Esophagus squamous epithelium (tissue), 5 donors: Measurements from ENCODE around the gene CFAP57. TPM values are rescaled to one million over a fixed set of nuclear protein-coding genes. Genes with fewer than 3 reads are reported as not detected.
"Not testable (repeated sequence)": the region's sequence is repeated elsewhere in the genome, so short reads cannot be mapped to it uniquely, and the experiment has no call there.

Source experiments
- DNase-seq: peaks from one replicate; lab custom pipeline; 2025; lab: John Stamatoyannopoulos, UW
- H3K27ac ChIP-seq, 4 donors: fragments of 200-600 bp; sonication (generic); one replicate each; pipeline ENCODE4 v1.5.1; 2016 to 2019; ENCODE audit warnings: mild to moderate bottlenecking in 1 of 4
- H3K27me3 ChIP-seq, 4 donors: fragments of 200-600 bp; sonication (generic); 1 replicate in 3 of 4; 2 replicates in 1 of 4; pipeline versions ENCODE4 v1.5.1 to v1.6.0; 2017 to 2021; ENCODE audit warnings: antibody characterized with exemption in 1 of 4
- H3K36me3 ChIP-seq, 3 donors: fragments of 200-600 bp; sonication (generic); one replicate each; pipeline ENCODE4 v1.5.1; 2016 to 2019
- H3K4me1 ChIP-seq, 3 donors: fragments of 200-600 bp; sonication (generic); one replicate each; pipeline ENCODE4 v1.5.1; 2017 to 2019
- H3K4me3 ChIP-seq, 4 donors: fragments of 200-600 bp; sonication (generic); 1 replicate in 3 of 4; 2 replicates in 1 of 4; pipeline ENCODE4 v1.5.1; 2016 to 2019; ENCODE audit warnings: mild to moderate bottlenecking in 2 of 4, moderate library complexity in 1 of 4
- H3K9me3 ChIP-seq, 3 donors: fragments of 200-600 bp; sonication (generic); one replicate each; pipeline ENCODE4 v1.5.1; 2016 to 2019
- CTCF ChIP-seq, 6 experiments: fragments of 450-650 bp in 4 of 6; fragments of 200-600 bp in 2 of 6; sonication (generic) in 2 of 6; IDR thresholded peaks; one replicate each; pipeline ENCODE4 v1.5.1; 2016 to 2019; ENCODE audit warnings: antibody characterized with exemption in 6 of 6, mild to moderate bottlenecking in 4 of 6, moderate library complexity in 4 of 6
- POLR2A ChIP-seq, 4 donors: fragments of 450-650 bp; IDR thresholded peaks; one replicate each; pipeline ENCODE4 v1.6.1; 2017; ENCODE audit warnings: antibody characterized with exemption in 4 of 4, mild to moderate bottlenecking in 4 of 4, moderate library complexity in 3 of 4
- WGBS, 2 donors: methylation state at CpG; one replicate each; pipeline ENCODE4 v1.1.5; 2018; 5-methylcytosine and 5-hydroxymethylcytosine counted together
- intact Hi-C: fragments of 100-400 bp; cut with DNase I; formaldehyde crosslinking; loops from one replicate; pipeline ENCODE4 v1.15.0; 2022
- total RNA-seq, 4 donors: library from RNA; depleted of rRNA; stranded (reverse); fragments of >200 nt; gene quantifications; one replicate each; pipeline ENCODE4 v1.1.0, GENCODE V29; 2016
- donor health status: DM: yes; HTN: yes; CAD: no.

CFAP57 gene
- total RNA-seq, 4 donors from 2014 or later: not detected

- DNase-seq: no peak
- intact Hi-C loops: no loop called here
These were observed 31.7 kb downstream of the CFAP57 start for GRCh38 chr1:43203859-43204258.

GRCh38 chr1:43204394-43204793 is 32.3 kb downstream of the CFAP57 start:
- no peak for DNase-seq
- WGBS, 2 donors: 75 to 85% methylated on average over 1 of the region's 1 CpG
- peaks cover 7 to 18% (median 10%) of the 10 kb centered on the region in 3 donors for H3K4me1 ChIP-seq
- no peak overlapping the region for H3K27ac ChIP-seq
- no peak for TF ChIP-seq POLR2A (IDR thresholded peaks at IDR 0.05)
- no peak for TF ChIP-seq CTCF (IDR thresholded peaks at IDR 0.05)
- no peaks in the 10 kb centered on the region for H3K27me3 ChIP-seq
- intact Hi-C loops: no loop called here
- no peaks in the 10 kb centered on the region for H3K36me3 ChIP-seq
- no peaks in the 10 kb centered on the region for H3K9me3 ChIP-seq
- H3K4me3 ChIP-seq: no peak overlapping the region

More at GRCh38 chr1:43203859-43204258, 31.7 kb downstream of the CFAP57 start:
- no peaks in the 10 kb centered on the region for H3K36me3 ChIP-seq
- WGBS, 2 donors: 86 to 91% methylated on average over 3 of the region's 3 CpGs
- H3K4me1 ChIP-seq: peaks cover 7 to 18% (median 10%) of the 10 kb centered on the region in 3 donors
- no peak for TF ChIP-seq CTCF (IDR thresholded peaks at IDR 0.05)
- no peak for TF ChIP-seq POLR2A (IDR thresholded peaks at IDR 0.05)
- no peak overlapping the region for H3K4me3 ChIP-seq
- no peaks in the 10 kb centered on the region for H3K27me3 ChIP-seq
- H3K9me3 ChIP-seq: no peaks in the 10 kb centered on the region
- no peak overlapping the region for H3K27ac ChIP-seq

GRCh38 chr1:43205671-43206070 is 33.5 kb downstream of the CFAP57 start:
- Histone ChIP-seq H3K4me3 (no peak overlapping the region), H3K4me1 (peaks cover 7 to 18% (median 10%) of the 10 kb centered on the region in 3 donors), H3K9me3 (no peaks in the 10 kb centered on the region), H3K27ac (no peak overlapping the region), H3K36me3 (no peaks in the 10 kb centered on the region), H3K27me3 (no peaks in the 10 kb centered on the region)
- DNase-seq: no peak
- intact Hi-C loops: no loop called here
- 94 to 97% methylated on average over 3 to 4 of the region's 4 CpGs for WGBS, 2 donors
- TF ChIP-seq POLR2A (IDR thresholded peaks at IDR 0.05): no peak
- no peak for TF ChIP-seq CTCF (IDR thresholded peaks at IDR 0.05)

- no peak for DNase-seq
- 20 to 41% methylated on average over 6 to 10 of the region's 10 CpGs for WGBS, 2 donors
- no peaks in the 10 kb centered on the region for H3K9me3 ChIP-seq
- no peak for TF ChIP-seq POLR2A (IDR thresholded peaks at IDR 0.05)
- TF ChIP-seq CTCF (IDR thresholded peaks at IDR 0.05): no peak
- H3K27me3 ChIP-seq: no peaks in the 10 kb centered on the region
- H3K4me3 ChIP-seq: no peak overlapping the region
- intact Hi-C loops: no loop called here
- peak overlapping the region in 2 of 4 donors; percentile 4 to 17 for H3K27ac ChIP-seq
- H3K4me1 ChIP-seq: peaks cover 7 to 18% (median 10%) of the 10 kb centered on the region in 3 donors
- no peaks in the 10 kb centered on the region for H3K36me3 ChIP-seq
These were observed 34.6 kb downstream of the CFAP57 start for GRCh38 chr1:43206600-43207228.

- DNase-seq: no peak
- TF ChIP-seq POLR2A (IDR thresholded peaks at IDR 0.05) (no peak), CTCF (IDR thresholded peaks at IDR 0.05) (no peak)
- H3K9me3 ChIP-seq: no peaks in the 10 kb centered on the region
- H3K4me3 ChIP-seq: no peak overlapping the region
- intact Hi-C loops: no loop called here
- WGBS, 2 donors: 84 to 85% methylated on average over 12 of the region's 12 CpGs
- H3K27ac ChIP-seq: peak overlapping the region in 2 of 4 donors; percentile 17 to 65
- H3K36me3 ChIP-seq: no peaks in the 10 kb centered on the region
- no peaks in the 10 kb centered on the region for H3K27me3 ChIP-seq
- H3K4me1 ChIP-seq: peaks cover 7 to 18% (median 10%) of the 10 kb centered on the region in 3 donors
These were observed 35.2 kb downstream of the CFAP57 start for GRCh38 chr1:43207229-43207853.

- DNase-seq, H3K9me3 ChIP-seq, H3K36me3 ChIP-seq, intact Hi-C loops, H3K27ac ChIP-seq, H3K4me3 ChIP-seq, H3K27me3 ChIP-seq: not testable (repeated sequence)
- H3K4me1 ChIP-seq: peaks cover 7 to 18% (median 10%) of the 10 kb centered on the region in 3 donors
- WGBS, 2 donors: 90 to 93% methylated on average over 8 of the region's 8 CpGs
These were observed 36.1 kb downstream of the CFAP57 start for GRCh38 chr1:43208277-43208676.
